B cell (primary cell): ENCODE data around the gene AP2S1. TPM values are rescaled to one million over a fixed set of nuclear protein-coding genes. Genes with fewer than 3 reads are reported as not detected.

Experiments used
- ATAC-seq: fragments of 200-7000 bp; cut with Tn5 transposase; one replicate; pipeline ENCODE4 v1.10.0; 2021; ENCODE audit warnings: low read depth, mild to moderate bottlenecking, moderate number of reproducible peaks, moderate library complexity
- CTCF ChIA-PET: fragments of 350-600 bp; sonication (Branson Sonifier 250); formaldehyde crosslinking; loops from one replicate; lab custom pipeline; 2021; ENCODE audit warnings: antibody characterized with exemption, inconsistent platforms; lab: Charles Lee
- POLR2A ChIA-PET: fragments of 350-600 bp; sonication (Branson Sonifier 250); formaldehyde crosslinking; loops from one replicate; lab custom pipeline; 2021; ENCODE audit warnings: antibody characterized with exemption; lab: Charles Lee
- DNase-seq: peaks from one replicate; pipeline ENCODE4 v3.0.0; 2013
- H2AFZ ChIP-seq: 2 replicates; pipeline ENCODE4 v1.6.1; 2012; ENCODE audit warnings: mild to moderate bottlenecking, low read depth, low read length; ENCODE audit not compliant: insufficient read depth, poor library complexity, severe bottlenecking
- H3K27ac ChIP-seq, 2 donors: 1 replicate in 1 of 2; 2 replicates in 1 of 2; pipeline ENCODE4 v1.5.1; 2012 to 2013; ENCODE audit warnings: low read length in 2 of 2, mild to moderate bottlenecking in 2 of 2, moderate library complexity in 1 of 2
- H3K27me3 ChIP-seq, 4 experiments: fragments of 200-600 bp in 1 of 4; sonication (generic) in 1 of 4; replicated peaks in 1 of 4; 1 replicate in 2 of 4; 2 replicates in 2 of 4; pipeline versions ENCODE4 v1.6.1 to v1.7.0; 2013 to 2016; ENCODE audit warnings: low read length in 3 of 4, mild to moderate bottlenecking in 2 of 4, mixed read lengths in 1 of 4, moderate library complexity in 1 of 4; ENCODE audit not compliant: insufficient read depth in 4 of 4, control insufficient read depth in 3 of 4; ENCODE audit errors: control extremely low read depth in 1 of 4
- H3K36me3 ChIP-seq, 2 experiments: replicated peaks in 1 of 2; 1 replicate in 1 of 2; 2 replicates in 1 of 2; pipeline versions ENCODE4 v1.6.1 to v1.7.1; 2013; ENCODE audit warnings: low read length in 1 of 2; ENCODE audit not compliant: insufficient read depth in 2 of 2, control insufficient read depth in 1 of 2; ENCODE audit errors: control extremely low read depth in 1 of 2, extremely low read depth in 1 of 2
- H3K4me1 ChIP-seq, 2 donors: fragments of 200-600 bp in 1 of 2; sonication (generic) in 1 of 2; 1 replicate in 1 of 2; 2 replicates in 1 of 2; pipeline versions ENCODE4 v1.5.1 to v1.6.1; 2013 to 2017; ENCODE audit warnings: low read length in 2 of 2; ENCODE audit not compliant: control insufficient read depth in 2 of 2, insufficient read depth in 2 of 2
- H3K4me2 ChIP-seq: replicated peaks from 2 replicates; pipeline ENCODE3; 2012; ENCODE audit warnings: mild to moderate bottlenecking, low read depth, low read length; ENCODE audit not compliant: poor library complexity, severe bottlenecking
- H3K4me3 ChIP-seq, 5 experiments: fragments of 200-600 bp in 1 of 5; sonication (generic) in 1 of 5; 1 replicate in 3 of 5; 2 replicates in 2 of 5; pipeline versions ENCODE4 v1.5.1 to v1.7.0; 2011 to 2016; ENCODE audit warnings: low read length in 4 of 5, mild to moderate bottlenecking in 4 of 5, low read depth in 2 of 5, control low read depth in 1 of 5, moderate library complexity in 1 of 5; ENCODE audit not compliant: insufficient read depth in 1 of 5; ENCODE audit errors: control extremely low read depth in 1 of 5, extremely low read depth in 1 of 5
- H3K79me2 ChIP-seq: fragments of 200-600 bp; sonication (generic); one replicate; pipeline ENCODE4 v1.6.0; 2016; ENCODE audit warnings: low read length; ENCODE audit not compliant: control insufficient read depth, insufficient read depth
- H3K9ac ChIP-seq: fragments of 200-600 bp; sonication (generic); 2 replicates; pipeline ENCODE4 v1.6.1; 2017; ENCODE audit warnings: mild to moderate bottlenecking, low read length, moderate library complexity
- H3K9me3 ChIP-seq, 3 donors: one replicate each; pipeline versions ENCODE4 v1.6.1 to v1.7.1; 2013; ENCODE audit warnings: low read length in 2 of 3; ENCODE audit not compliant: control insufficient read depth in 2 of 3, insufficient read depth in 1 of 3; ENCODE audit errors: control extremely low read depth in 1 of 3
- H4K20me1 ChIP-seq: 2 replicates; pipeline ENCODE4 v1.6.0; 2012; ENCODE audit warnings: mild to moderate bottlenecking, low read length; ENCODE audit not compliant: insufficient read depth, control insufficient read depth, poor library complexity, severe bottlenecking
- H3K27ac Mint-ChIP-seq: one replicate; pipeline ENCODE4 v1.8.0; 2021; ENCODE audit warnings: mixed read lengths
- H3K27me3 Mint-ChIP-seq: one replicate; pipeline ENCODE4 v1.8.0; 2021; ENCODE audit warnings: mixed read lengths
- H3K4me1 Mint-ChIP-seq: one replicate; pipeline ENCODE4 v1.8.0; 2021; ENCODE audit warnings: mixed read lengths
- H3K4me3 Mint-ChIP-seq: one replicate; pipeline ENCODE4 v1.8.0; 2021; ENCODE audit warnings: mixed read lengths
- H3K9me3 Mint-ChIP-seq: one replicate; pipeline ENCODE4 v1.8.0; 2022; ENCODE audit warnings: mixed read lengths; ENCODE audit not compliant: insufficient read depth
- EZH2 ChIP-seq: IDR thresholded peaks from 2 replicates; pipeline ENCODE4 v1.6.1; 2012; ENCODE audit warnings: borderline replicate concordance, low read depth, mild to moderate bottlenecking, moderate library complexity, low read length; ENCODE audit not compliant: insufficient read depth, poor library complexity, severe bottlenecking
- WGBS: methylation state at CpG from one replicate; pipeline ENCODE4 v1.1.5; 2013; ENCODE audit warnings: missing lambda C conversion rate; ENCODE audit not compliant: insufficient coverage; 5-methylcytosine and 5-hydroxymethylcytosine counted together
- intact Hi-C: fragments of 100-400 bp; cut with micrococcal nuclease; formaldehyde crosslinking; loops from one replicate; pipeline ENCODE4 v1.10.0; 2022
- polyA plus RNA-seq: library from polyadenylated mRNA; depleted of rRNA; stranded (reverse); fragments of >200 nt; gene quantifications from 2 replicates; pipeline ENCODE4 v1.2.3, GENCODE V29; 2012
- total RNA-seq, 2 donors: library from RNA; stranded (reverse); fragments of 120-200 nt in 1 of 2; gene quantifications; 1 replicate in 1 of 2; 2 replicates in 1 of 2; pipeline versions ENCODE4 v1.2.3 to v1.2.4, GENCODE V29; 2013 to 2022
- TF ChIP-seq, protein P1 (sequence below): fragments of 200-600 bp; IDR thresholded peaks from one replicate; pipeline ENCODE4 v1.8.0; 2022; ENCODE audit warnings: antibody characterized with exemption, mild to moderate bottlenecking

The AP2S1 gene
- total and polyA plus RNA-seq, 2 donors (not counting 1 experiment from before 2014, with no cell fraction given) = 47.2 to 51.3 TPM

DNA sequence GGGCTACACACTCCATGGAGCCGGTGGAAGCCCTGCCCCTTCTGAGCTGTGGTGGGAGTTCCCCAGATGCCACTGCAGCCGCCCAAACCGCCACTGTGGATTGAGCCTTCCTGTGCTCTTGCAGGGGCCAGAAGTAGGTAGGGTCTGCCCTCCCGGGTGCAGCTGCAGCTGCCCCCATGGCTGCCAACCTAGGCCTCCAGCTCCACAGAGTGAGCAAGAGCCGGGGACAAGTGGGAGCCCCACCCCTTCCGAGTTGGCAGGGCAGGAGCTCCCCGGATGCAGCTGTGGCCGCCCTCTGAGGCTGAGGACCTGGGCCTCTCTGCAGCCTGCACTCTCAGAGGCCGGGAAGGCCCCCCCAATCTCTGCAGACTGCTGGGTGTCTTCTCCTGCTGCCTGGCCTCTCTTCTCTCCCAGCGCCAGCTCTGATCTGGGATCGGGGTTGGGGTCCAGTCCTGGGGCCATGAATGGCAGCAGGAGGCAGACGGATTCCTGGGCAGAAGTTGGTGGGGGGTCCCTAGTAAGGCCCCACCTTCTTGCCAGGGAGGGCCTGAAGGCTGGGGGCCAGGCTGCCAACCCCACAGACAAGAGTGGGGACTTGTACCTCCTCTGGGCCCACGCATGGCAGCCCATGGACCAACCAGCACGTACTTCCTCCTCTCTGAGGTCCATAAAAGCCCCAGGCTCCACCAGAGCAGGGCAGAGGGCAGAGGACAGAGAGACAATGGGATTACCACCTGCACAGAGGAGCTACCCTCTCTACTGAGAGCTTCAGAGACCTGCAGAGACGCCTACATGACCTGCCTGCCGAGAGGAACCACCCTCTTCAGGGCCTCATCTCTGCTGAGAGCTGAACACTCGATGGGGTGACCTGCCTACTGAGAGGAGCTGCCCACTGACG is 28.9 kb downstream of the AP2S1 start:
- Histone ChIP-seq H3K27me3 (no peaks in the 10 kb centered on the region), H3K9ac (peak overlapping the region; percentile 30), H3K4me3 (peak overlapping the region in 3 of 5 experiments; percentile 23 to 51 (median 29)), H3K9me3 (peaks cover 0 to 21% (median 0%) of the 10 kb centered on the region in 3 donors), H3K36me3 (no peaks in the 10 kb centered on the region), H3K79me2 (no peaks in the 10 kb centered on the region), H3K4me2 (peak overlapping the region; percentile 72), H4K20me1 (no peaks in the 10 kb centered on the region), H2AFZ (peak overlapping the region; percentile 59), H3K4me1 (peaks cover 60 to 73% of the 10 kb centered on the region in 2 donors), H3K27ac (peak overlapping the region; percentile 79)
- WGBS = 25% methylated on average over 17 of the region's 18 CpGs
- peak; percentile 66 for ATAC-seq
- CTCF ChIA-PET = interaction anchor here (0.6 to 5.0 kb wide), 18 partner anchors 15 to 427 kb away, joined by 3 to 49 read pairs (median 4); partner anchors contain the start of gene SLC1A5
- peak overlapping the region; percentile 92 for H3K27ac Mint-ChIP-seq
- no peaks in the 10 kb centered on the region for H3K27me3 Mint-ChIP-seq
- peak; percentile 85 for DNase-seq
- H3K4me1 Mint-ChIP-seq = peaks cover 52% of the 10 kb centered on the region
- intact Hi-C loops = loop anchor here (1.0 kb wide), 3 partner anchors 33 to 292 kb away; partner anchors contain the start of genes ARHGAP35, SLC1A5 and ZC3H4
- H3K4me3 Mint-ChIP-seq = peak overlapping the region; percentile 69
- TF ChIP-seq EZH2 = no peak
- TF ChIP-seq, protein P1, sequence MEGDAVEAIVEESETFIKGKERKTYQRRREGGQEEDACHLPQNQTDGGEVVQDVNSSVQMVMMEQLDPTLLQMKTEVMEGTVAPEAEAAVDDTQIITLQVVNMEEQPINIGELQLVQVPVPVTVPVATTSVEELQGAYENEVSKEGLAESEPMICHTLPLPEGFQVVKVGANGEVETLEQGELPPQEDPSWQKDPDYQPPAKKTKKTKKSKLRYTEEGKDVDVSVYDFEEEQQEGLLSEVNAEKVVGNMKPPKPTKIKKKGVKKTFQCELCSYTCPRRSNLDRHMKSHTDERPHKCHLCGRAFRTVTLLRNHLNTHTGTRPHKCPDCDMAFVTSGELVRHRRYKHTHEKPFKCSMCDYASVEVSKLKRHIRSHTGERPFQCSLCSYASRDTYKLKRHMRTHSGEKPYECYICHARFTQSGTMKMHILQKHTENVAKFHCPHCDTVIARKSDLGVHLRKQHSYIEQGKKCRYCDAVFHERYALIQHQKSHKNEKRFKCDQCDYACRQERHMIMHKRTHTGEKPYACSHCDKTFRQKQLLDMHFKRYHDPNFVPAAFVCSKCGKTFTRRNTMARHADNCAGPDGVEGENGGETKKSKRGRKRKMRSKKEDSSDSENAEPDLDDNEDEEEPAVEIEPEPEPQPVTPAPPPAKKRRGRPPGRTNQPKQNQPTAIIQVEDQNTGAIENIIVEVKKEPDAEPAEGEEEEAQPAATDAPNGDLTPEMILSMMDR = no peak
- POLR2A ChIA-PET = interaction anchor here (0.6 to 5.0 kb wide), 7 partner anchors 9 to 212 kb away, joined by 3 to 94 read pairs (median 4); partner anchors contain the start of genes ARHGAP35 and SLC1A5
- peaks cover 4% of the 10 kb centered on the region for H3K9me3 Mint-ChIP-seq
